HG02870 (cell line): ENCODE measurements around the gene PITPNC1.
A peak's percentile ranks its signal among the peaks of the same experiment; 100 is the strongest.
"Not testable (repeated sequence)": the region's sequence is repeated elsewhere in the genome, so short reads cannot be mapped to it uniquely, and the experiment has no call there.

Source experiments
- ATAC-seq: cut with Tn5 transposase; IDR thresholded peaks from one replicate; pipeline ENCODE4 v1.9.1; 2021; ENCODE audit warnings: mild to moderate bottlenecking, moderate library complexity; ENCODE audit not compliant: unreplicated experiment

Gene PITPNC1

GRCh38 chr17:67430515-67430914 lies 53.4 kb downstream of the PITPNC1 start:
- ATAC-seq, result not testable (repeated sequence)

DNA sequence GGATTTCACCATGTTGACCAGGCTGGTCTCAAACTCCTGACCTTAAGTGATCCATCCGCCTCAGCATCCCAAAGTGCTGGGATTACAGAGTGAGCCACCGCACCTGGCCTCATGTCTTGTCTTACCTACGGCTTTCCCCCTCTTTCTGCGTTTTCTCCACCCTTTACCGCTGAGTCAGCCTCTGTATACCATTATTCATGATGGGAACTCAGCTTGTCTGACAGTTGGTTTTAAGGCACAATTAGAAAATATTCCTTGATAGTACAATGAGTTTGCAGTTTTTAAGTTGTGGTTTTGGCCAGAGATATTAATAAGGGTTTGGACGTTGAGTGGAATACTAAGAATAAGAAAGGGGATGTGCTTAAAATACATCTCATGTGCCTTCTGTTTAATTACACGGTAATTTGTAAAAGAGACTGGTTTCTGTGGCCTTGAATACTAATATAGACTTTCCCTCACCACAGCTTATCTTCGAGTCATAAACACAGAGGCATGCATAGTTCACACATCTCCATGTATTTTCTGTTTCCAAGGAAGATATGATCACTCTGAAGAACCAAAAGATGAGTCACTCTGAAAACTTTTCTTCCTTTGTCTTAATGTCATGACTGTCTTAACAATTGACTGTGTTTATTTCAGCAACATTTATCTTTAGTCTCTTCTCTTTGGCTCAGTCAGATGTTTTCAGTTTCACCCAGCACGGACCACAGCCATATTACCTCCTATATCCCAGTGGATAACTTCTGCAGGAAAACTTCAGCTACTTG lies 54.4 kb downstream of the PITPNC1 start:
- no peak for ATAC-seq

- ATAC-seq, result no peak
Observed at GRCh38 chr17:67433248-67433924, 56.3 kb downstream of the PITPNC1 start.

- ATAC-seq, result no peak
Observed at GRCh38 chr17:67434061-67434525, 57.0 kb downstream of the PITPNC1 start.

DNA sequence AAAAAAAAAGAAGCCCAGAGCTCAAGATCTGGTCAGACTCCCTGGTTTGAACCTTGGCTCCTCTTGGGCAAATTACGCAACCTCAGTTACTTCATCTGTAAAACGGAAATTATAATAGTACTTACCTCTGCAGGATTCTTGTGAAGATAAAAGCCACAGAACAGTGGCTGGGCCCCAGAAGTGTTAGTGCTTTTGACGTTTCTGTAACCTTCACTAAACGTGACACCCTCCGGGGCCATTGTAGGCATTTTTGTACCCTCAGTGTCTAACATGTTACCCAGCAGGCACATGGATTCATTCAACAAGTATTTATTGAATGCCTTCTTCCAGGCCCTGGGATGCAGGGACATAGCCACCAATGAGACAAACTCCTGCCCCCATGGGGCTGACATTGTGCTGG lies 58.0 kb downstream of the PITPNC1 start:
- ATAC-seq, result no peak

GRCh38 chr17:67435786-67436185 lies 58.7 kb downstream of the PITPNC1 start:
- ATAC-seq, result no peak

GRCh38 chr17:67436233-67436632 lies 59.2 kb downstream of the PITPNC1 start:
- no peak for ATAC-seq

DNA sequence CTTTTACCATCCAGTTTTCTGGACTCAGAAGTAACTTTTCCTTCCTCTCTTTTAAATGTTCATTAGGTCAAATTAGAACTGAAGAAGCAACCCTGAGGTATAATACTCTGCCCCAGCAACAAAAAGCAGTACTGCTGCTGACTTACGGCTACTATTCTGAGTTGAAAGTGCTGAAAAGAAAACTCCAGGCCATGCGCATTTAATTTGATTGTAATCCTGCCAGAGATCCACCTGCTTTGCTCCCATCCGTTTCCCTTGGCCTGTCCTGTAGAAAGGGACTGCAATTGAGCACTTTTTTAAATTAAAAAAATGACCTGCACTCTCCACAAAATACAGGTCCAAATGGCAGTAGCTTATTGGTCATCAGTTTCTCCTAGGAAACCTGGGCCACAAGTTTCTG lies 61.6 kb downstream of the PITPNC1 start:
- ATAC-seq, result no peak

DNA sequence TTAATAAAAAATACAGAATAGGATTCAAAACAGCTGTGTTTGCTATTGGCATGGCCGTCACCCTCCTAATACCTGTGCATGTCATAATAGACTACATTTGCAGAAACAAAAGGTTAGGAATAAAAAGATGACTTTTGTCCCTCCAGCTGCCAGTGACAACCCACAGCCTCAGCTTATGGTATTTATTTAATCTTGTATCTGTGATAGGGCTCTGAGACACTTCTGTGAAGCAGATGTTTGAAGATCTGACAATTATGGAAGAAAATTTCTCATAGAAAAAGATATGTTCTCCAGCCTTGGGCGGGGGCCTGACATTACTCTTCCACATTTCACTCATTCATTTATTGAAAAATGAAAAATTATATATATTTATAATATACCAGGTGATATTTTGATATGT lies 62.2 kb downstream of the PITPNC1 start:
- ATAC-seq, result no peak

- peak; percentile 14 for ATAC-seq
Observed at GRCh38 chr17:67440277-67441051, 63.4 kb downstream of the PITPNC1 start.

DNA sequence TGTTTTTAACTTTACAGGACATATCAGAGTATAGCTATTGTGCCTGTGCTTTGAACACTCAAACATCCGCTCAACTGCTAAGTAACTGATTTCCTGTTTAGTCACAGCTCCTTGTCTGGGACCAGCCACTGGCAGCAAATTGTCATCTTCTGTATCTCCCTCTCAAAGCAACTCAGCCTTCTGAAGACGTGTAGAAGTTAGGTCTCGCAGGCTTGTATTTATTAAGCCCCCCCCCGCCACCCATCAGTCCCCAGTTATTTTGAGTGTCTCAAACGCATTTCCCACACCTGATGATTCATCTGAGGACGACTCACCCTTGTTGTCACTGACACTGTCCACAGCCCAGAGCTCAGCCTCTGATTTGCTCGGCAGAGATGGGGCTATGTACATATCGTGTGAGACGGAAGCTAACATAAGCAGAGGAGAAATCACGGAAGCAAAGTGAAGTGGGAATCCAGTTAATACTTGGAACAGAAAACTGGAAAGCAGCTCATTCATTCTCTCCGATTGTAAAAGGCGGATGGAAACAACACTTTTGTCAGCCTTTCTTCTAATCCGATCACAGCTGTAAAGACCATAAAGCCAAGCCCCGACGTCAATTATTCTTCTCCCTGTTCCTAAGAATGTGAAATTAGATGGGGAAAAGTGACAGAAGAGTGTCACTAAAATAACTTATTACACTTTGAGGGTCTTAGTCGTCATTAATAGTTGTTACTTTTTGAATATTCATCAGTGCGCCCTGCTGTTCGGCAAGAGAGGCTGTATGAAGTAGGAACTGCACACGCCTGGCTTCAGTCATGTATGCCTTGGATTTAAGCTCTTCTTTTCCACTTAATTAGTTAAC lies 64.2 kb downstream of the PITPNC1 start:
- peak; percentile 59 for ATAC-seq

DNA sequence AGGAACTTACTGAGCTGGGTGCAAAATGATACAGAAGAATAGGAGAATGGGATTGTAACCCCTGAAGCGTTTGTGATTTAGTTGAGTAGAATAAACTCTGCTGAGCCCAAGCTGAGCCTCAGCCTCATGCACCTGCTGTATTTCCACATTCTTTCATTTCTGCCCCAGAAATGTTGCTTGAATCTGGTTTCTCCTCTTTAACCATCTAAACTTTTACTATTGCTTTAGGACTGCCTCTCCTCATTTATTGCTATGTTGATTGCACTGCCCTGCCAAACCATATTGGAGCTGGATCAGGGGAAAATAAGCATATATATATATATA lies 64.8 kb downstream of the PITPNC1 start:
- no peak for ATAC-seq

GRCh38 chr17:67442787-67443624 lies 65.9 kb downstream of the PITPNC1 start:
- no peak for ATAC-seq

DNA sequence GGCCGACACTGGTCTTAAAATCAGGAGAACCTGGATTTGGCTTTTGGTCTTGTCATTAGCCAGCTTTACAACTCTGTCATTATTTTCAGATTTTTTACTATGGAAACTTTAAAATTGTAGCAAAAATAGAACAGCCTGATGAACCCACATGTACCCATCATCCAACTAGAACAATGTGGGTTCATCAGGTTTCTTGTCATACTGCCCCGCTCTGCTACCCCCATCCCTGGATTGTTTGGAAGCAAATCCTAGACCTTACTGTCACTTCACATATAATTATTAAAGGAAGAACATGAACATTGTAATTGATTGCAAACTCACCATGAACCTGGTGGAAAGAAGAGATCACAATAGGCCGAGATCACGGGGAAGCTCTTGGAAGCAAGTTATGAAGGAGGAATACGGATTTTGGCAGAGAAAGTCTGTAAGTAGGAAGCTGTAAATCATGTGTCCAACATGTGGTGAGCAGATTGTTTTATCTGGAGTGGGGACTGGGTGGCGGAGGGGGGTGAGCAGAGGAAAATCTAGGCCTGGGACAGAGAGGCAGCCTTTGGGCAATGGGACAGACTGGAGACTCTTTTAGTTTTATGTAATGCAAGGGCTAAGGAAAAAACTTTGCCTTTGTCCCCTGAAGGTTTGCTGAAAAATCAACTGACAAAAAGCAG lies 67.0 kb downstream of the PITPNC1 start:
- ATAC-seq, result no peak

- no peak for ATAC-seq
Observed at GRCh38 chr17:67448449-67448848, 71.4 kb downstream of the PITPNC1 start.

DNA sequence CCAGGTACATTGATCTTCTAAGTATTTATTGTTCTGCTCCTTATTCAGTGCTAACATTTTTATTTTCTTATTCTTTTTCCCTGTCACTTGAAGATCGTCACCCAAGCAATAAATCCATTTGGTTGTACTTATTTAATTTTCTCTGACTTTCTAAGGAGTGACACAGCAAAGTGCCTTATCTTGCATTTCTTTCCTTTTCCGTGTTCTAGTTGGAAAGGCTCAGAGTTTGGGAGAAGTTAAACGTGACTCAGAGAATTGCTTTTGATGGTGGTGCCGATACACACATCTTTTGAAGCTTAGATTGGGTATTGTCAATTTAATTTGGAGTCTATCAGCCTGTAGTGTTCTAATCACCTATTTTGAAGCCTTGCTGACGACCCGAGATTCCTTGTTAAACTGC lies 72.0 kb downstream of the PITPNC1 start:
- ATAC-seq, result no peak

- ATAC-seq, result no peak
Observed at GRCh38 chr17:67449845-67450755, 73.0 kb downstream of the PITPNC1 start.
